Choroid plexus epithelial cell (primary cell): ENCODE data around the gene SYNE3.

Experiments
- DNase-seq: peaks from one replicate; pipeline ENCODE4 v3.0.0-alpha.2; 2010; ENCODE audit warnings: low read depth
- H3K4me3 ChIP-seq: 2 replicates; pipeline ENCODE4 v1.5.1; 2011; ENCODE audit warnings: low read depth, mild to moderate bottlenecking, control low read depth, low read length, moderate library complexity
- TF ChIP-seq, protein P1 (sequence below): conservative IDR thresholded peaks from 2 replicates; pipeline ENCODE4 v1.5.1; 2011; ENCODE audit warnings: low read depth, mild to moderate bottlenecking, control low read depth, inconsistent platforms, low read length, moderate library complexity

Gene SYNE3

GRCh38 chr14:95498622-95499353 is 17.7 kb downstream of the SYNE3 start:
- TF ChIP-seq, protein P1, sequence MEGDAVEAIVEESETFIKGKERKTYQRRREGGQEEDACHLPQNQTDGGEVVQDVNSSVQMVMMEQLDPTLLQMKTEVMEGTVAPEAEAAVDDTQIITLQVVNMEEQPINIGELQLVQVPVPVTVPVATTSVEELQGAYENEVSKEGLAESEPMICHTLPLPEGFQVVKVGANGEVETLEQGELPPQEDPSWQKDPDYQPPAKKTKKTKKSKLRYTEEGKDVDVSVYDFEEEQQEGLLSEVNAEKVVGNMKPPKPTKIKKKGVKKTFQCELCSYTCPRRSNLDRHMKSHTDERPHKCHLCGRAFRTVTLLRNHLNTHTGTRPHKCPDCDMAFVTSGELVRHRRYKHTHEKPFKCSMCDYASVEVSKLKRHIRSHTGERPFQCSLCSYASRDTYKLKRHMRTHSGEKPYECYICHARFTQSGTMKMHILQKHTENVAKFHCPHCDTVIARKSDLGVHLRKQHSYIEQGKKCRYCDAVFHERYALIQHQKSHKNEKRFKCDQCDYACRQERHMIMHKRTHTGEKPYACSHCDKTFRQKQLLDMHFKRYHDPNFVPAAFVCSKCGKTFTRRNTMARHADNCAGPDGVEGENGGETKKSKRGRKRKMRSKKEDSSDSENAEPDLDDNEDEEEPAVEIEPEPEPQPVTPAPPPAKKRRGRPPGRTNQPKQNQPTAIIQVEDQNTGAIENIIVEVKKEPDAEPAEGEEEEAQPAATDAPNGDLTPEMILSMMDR = no peak
- H3K4me3 ChIP-seq = no peak overlapping the region
- no peak for DNase-seq

DNA sequence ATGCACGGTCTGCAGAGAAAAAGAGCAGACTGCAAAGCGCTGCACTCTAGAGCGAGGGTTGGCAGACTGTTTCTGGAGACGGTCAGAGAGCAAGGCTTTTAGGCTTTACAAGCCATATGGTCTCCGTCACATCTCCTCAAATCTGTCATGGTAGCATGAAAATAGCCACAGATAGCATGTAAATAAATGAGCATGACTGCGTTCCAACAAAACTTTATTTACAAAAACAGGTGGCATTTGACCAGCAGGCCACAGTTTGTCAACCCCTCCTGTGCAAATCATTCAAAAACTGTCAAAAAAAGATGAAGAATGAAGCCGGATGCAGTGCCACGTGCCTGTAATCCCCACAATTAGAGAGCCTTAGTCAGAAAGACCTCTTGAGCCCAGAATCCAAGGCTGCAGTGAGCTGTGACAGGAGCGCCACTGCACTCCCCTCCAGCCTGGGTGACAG is 18.9 kb downstream of the SYNE3 start:
- TF ChIP-seq, protein P1 = no peak
- no peak overlapping the region for H3K4me3 ChIP-seq
- DNase-seq = no peak

DNA sequence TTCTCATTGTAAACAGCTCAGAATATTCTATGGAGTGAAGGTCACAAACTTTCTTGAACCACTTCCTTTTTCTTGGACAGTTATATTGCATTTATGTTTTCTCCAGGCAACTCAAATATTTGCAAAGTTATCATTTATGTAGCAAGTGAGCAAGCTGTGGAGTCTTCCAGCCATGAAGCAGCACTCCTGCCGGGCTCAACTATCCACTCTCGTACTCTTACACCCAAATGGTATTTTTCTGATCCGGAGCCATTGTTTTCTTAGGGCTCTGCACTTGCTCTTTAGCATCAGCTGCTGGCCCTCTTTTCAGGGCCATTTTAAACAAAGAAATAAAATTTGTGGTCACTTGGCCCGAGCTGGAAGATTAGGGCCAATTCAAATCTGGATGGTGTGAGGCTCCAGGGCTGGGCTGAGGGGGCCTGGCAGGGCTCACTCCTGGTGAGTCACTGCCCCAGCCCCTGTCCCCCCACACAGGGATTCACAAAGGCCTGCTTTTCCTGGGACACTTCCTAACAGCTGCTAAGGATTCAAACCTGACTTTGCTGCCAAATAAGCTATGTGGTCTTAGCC is 19.7 kb downstream of the SYNE3 start:
- no peak overlapping the region for H3K4me3 ChIP-seq
- TF ChIP-seq, protein P1 = no peak
- DNase-seq = peak; percentile 61

GRCh38 chr14:95496111-95496681 is 20.3 kb downstream of the SYNE3 start:
- no peak overlapping the region for H3K4me3 ChIP-seq

DNA sequence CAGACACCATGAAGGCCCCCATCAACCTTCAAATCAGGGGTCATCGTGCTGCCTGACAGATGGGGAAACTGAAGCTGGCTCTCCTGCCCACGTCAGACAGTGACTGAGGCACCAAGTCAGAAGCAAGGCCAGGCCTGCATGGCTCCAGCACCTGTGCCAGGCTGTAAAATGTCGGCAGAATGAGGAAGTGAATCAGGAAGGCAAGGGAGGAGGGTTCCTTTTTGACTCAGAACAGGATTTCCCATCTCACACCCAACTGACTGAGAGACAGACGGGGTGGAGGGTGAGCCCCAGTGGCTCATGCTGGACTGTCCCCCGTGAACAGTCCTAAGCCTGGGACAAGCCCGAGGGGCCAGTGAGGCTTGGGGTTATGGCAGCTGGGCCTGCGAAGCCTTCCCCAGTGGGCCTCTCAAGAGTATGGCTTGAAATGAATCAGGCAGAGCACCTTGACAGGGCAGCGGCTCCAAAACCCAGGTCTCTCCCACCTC is 20.9 kb downstream of the SYNE3 start:
- H3K4me3 ChIP-seq = no peak overlapping the region
- TF ChIP-seq, protein P1 = no peak
- DNase-seq = no peak

More at GRCh38 chr14:95496111-95496681, 20.3 kb downstream of the SYNE3 start:
- DNase-seq = no peak
- TF ChIP-seq, protein P1 = no peak

DNA sequence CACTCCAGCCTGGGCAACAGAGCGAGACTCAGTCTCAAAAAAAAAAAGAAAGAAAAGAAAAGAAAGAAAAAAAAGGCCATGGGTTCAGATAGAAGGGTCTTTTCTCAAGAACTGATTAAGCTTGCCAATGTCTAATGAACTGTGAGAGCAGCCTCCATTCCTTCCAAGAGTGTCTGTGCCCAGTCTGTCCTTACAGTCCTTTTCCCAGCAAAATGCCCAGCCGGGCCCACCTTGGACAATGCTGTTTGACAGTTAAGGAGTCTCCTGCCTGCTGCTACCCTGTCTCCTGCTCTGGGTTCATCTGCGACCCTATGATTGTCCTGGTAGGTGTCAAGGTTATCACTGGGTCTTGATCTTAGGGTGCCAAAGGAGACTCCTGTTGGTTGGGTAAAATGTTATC is 21.4 kb downstream of the SYNE3 start:
- DNase-seq = no peak
- no peak overlapping the region for H3K4me3 ChIP-seq
- TF ChIP-seq, protein P1 = no peak
